Mesenchymal stem cell (in vitro differentiated cells and primary cell): ENCODE data around the gene SLC12A3.
A peak's percentile ranks its signal among the peaks of the same experiment; 100 is the strongest.

ENCODE experiments used
- DNase-seq: peaks from one replicate; pipeline ENCODE4 v3.0.0-alpha.2; 2013
- H2AFZ ChIP-seq: one replicate; pipeline ENCODE4 v1.6.1; 2013; ENCODE audit warnings: low read depth, mild to moderate bottlenecking, control low read depth, inconsistent platforms, low read length, moderate library complexity
- H2AK5ac ChIP-seq: 2 replicates; pipeline ENCODE4 v1.6.1; 2013; ENCODE audit warnings: low read length, moderate library complexity, mild to moderate bottlenecking, inconsistent platforms; ENCODE audit not compliant: severe bottlenecking
- H2BK120ac ChIP-seq: one replicate; pipeline ENCODE4 v1.6.1; 2013; ENCODE audit warnings: low read depth, mild to moderate bottlenecking, inconsistent platforms, low read length, moderate library complexity
- H2BK12ac ChIP-seq, 2 experiments: one replicate each; pipeline ENCODE4 v1.6.1; 2013; ENCODE audit warnings: inconsistent platforms in 2 of 2, low read length in 2 of 2, mild to moderate bottlenecking in 2 of 2, moderate library complexity in 2 of 2, control low read depth in 1 of 2
- H2BK15ac ChIP-seq: one replicate; pipeline ENCODE4 v1.6.1; 2013; ENCODE audit warnings: mild to moderate bottlenecking, low read depth, inconsistent platforms; ENCODE audit not compliant: poor library complexity, severe bottlenecking
- H2BK5ac ChIP-seq: 2 replicates; pipeline ENCODE4 v1.6.1; 2013; ENCODE audit warnings: low read depth, mild to moderate bottlenecking, low read length, control low read depth, inconsistent platforms; ENCODE audit not compliant: poor library complexity, severe bottlenecking
- H3K14ac ChIP-seq, 2 experiments: one replicate each; pipeline ENCODE4 v1.6.1; 2013; ENCODE audit warnings: inconsistent platforms in 2 of 2, low read length in 2 of 2, control low read depth in 1 of 2, mild to moderate bottlenecking in 1 of 2, moderate library complexity in 1 of 2
- H3K18ac ChIP-seq, 2 experiments: one replicate each; pipeline ENCODE4 v1.6.1; 2013; ENCODE audit warnings: inconsistent platforms in 2 of 2, low read length in 2 of 2, control low read depth in 1 of 2, low read depth in 1 of 2, mild to moderate bottlenecking in 1 of 2
- H3K23ac ChIP-seq, 2 experiments: one replicate each; pipeline ENCODE4 v1.6.1; 2013; ENCODE audit warnings: inconsistent platforms in 2 of 2, low read length in 2 of 2, mild to moderate bottlenecking in 2 of 2, moderate library complexity in 2 of 2, control low read depth in 1 of 2
- H3K27ac ChIP-seq: 2 replicates; pipeline ENCODE4 v1.5.1; 2013; ENCODE audit warnings: mild to moderate bottlenecking, moderate library complexity, low read length, control low read depth, inconsistent platforms; ENCODE audit not compliant: poor library complexity, severe bottlenecking
- H3K27me3 ChIP-seq, 2 experiments: 2 replicates each; pipeline versions ENCODE4 v1.6.1 to v1.7.0; 2013; ENCODE audit warnings: low read length in 2 of 2, mild to moderate bottlenecking in 2 of 2, moderate library complexity in 2 of 2, control low read depth in 1 of 2, inconsistent platforms in 1 of 2; ENCODE audit not compliant: control insufficient read depth in 1 of 2, insufficient read depth in 1 of 2
- H3K36me3 ChIP-seq, 2 experiments: 2 replicates each; pipeline versions ENCODE4 v1.6.1 to v1.7.0; 2013; ENCODE audit warnings: low read length in 2 of 2, control low read depth in 1 of 2, inconsistent platforms in 1 of 2, low read depth in 1 of 2, mild to moderate bottlenecking in 1 of 2; ENCODE audit not compliant: insufficient read depth in 2 of 2, control insufficient read depth in 1 of 2
- H3K4ac ChIP-seq, 2 experiments: one replicate each; pipeline ENCODE4 v1.6.1; 2013; ENCODE audit warnings: inconsistent platforms in 2 of 2, low read length in 2 of 2, mild to moderate bottlenecking in 2 of 2, moderate library complexity in 2 of 2, control low read depth in 1 of 2, low read depth in 1 of 2
- H3K4me1 ChIP-seq: 2 replicates; pipeline ENCODE4 v1.6.1; 2013; ENCODE audit warnings: low read depth, low read length, control low read depth; ENCODE audit not compliant: control insufficient read depth, insufficient read depth
- H3K4me2 ChIP-seq: 2 replicates; pipeline ENCODE4 v1.6.1; 2013; ENCODE audit warnings: low read length, mild to moderate bottlenecking, inconsistent platforms; ENCODE audit not compliant: poor library complexity, severe bottlenecking
- H3K4me3 ChIP-seq, 2 experiments: 2 replicates each; pipeline versions ENCODE4 v1.5.1 to v1.7.0; 2013; ENCODE audit warnings: low read length in 2 of 2, mild to moderate bottlenecking in 2 of 2, control low read depth in 1 of 2, low read depth in 1 of 2; ENCODE audit not compliant: insufficient read depth in 1 of 2
- H3K79me1 ChIP-seq: replicated peaks from 2 replicates; pipeline ENCODE4 v1.6.1; 2013; ENCODE audit warnings: mild to moderate bottlenecking, control low read depth, low read length, inconsistent platforms; ENCODE audit not compliant: poor library complexity, severe bottlenecking
- H3K9ac ChIP-seq: 2 replicates; pipeline ENCODE4 v1.7.0; 2013; ENCODE audit warnings: mild to moderate bottlenecking, low read length, moderate library complexity
- H3K9me3 ChIP-seq: 2 replicates; pipeline ENCODE4 v1.7.0; 2013; ENCODE audit warnings: mild to moderate bottlenecking, low read length; ENCODE audit not compliant: control insufficient read depth
- H4K8ac ChIP-seq: one replicate; pipeline ENCODE4 v1.6.1; 2013; ENCODE audit warnings: inconsistent platforms, mild to moderate bottlenecking, low read length, moderate library complexity
- H4K91ac ChIP-seq: one replicate; pipeline ENCODE4 v1.6.1; 2013; ENCODE audit warnings: mild to moderate bottlenecking, low read length, inconsistent platforms
- WGBS: methylation state at CpG from one replicate; pipeline ENCODE4 v1.1.7; 2013; ENCODE audit warnings: mixed read lengths; 5-methylcytosine and 5-hydroxymethylcytosine counted together

Gene SLC12A3

DNA sequence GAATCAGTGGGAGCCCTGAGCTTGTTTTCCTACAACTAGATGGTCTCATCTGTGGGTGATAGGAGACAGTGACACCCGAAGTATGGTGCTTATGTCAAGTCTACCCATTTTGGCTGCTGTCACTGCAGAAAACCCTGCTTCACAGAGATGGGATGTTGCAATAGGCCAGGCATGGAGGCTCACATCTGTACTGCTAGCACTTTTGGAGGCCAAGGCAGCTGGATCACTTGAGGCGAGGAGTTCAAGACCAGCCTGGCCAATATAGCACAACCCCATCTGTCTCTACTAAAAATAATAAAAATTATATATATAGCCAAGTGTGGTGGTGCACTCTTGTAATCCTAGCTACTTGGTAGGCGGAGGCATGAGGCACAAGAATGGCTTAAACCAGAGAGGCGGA is 64.6 kb downstream of the SLC12A3 start:
- peaks cover 11% of the 10 kb centered on the region for H3K4me1 ChIP-seq
- no peaks in the 10 kb centered on the region for H3K27me3 ChIP-seq
- H2BK15ac ChIP-seq, result no peak overlapping the region
- peaks cover 0 to 5% of the 10 kb centered on the region in 2 experiments for H3K36me3 ChIP-seq
- no peak overlapping the region for H2BK120ac ChIP-seq
- DNase-seq, result no peak
- no peak overlapping the region for H4K91ac ChIP-seq
- no peak overlapping the region for H3K9ac ChIP-seq
- no peak overlapping the region for H2BK5ac ChIP-seq
- H3K23ac ChIP-seq, result no peak overlapping the region
- no peaks in the 10 kb centered on the region for H3K9me3 ChIP-seq
- H2AFZ ChIP-seq, result no peak overlapping the region
- H3K4me2 ChIP-seq, result no peak overlapping the region
- H3K14ac ChIP-seq, result no peak overlapping the region
- 98% methylated on average over 3 of the region's 4 CpGs for WGBS
- H2AK5ac ChIP-seq, result no peak overlapping the region
- no peak overlapping the region for H4K8ac ChIP-seq
- H3K18ac ChIP-seq, result no peak overlapping the region
- no peak overlapping the region for H2BK12ac ChIP-seq
- H3K4me3 ChIP-seq, result no peak overlapping the region
- peak overlapping the region in 1 of 2 experiments; percentile 75 for H3K4ac ChIP-seq
- H3K79me1 ChIP-seq, result no peaks in the 10 kb centered on the region
- no peak overlapping the region for H3K27ac ChIP-seq

DNA sequence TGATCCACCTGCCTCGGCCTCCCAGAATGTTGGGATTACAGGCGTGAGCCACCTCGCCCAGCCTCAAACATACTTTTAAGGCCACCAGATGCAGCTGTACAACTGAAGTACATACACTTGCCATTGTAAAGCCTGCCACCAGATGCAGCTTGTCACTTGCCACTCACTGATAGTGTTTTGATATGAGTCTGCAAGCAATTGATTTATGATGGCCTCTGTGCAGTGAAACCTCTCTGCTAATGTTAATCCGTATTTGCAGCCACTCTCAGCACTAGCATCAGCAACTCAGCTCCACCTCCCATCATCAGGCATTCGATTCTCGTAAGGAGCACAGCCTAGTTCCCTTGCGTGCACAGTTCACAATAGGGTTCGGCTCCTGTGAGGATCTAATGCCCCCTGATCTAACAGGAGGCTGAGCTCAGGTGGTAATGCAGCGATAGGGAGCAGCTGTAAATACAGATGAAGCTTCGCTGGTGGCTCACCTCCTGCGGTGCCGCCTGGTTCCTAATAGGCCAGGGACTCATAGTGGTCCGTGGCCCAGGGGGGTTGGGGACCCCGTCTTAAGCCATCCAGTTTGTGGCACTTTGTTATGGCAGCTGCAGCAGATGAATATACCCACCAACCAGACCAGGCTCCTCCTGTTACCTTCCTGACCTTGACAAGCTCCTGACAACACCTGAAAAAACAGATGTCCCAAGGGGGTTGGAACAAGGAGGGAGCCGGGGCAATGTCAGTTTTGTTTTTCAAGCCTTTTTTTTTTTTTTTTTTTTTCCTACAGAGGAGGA is 65.7 kb downstream of the SLC12A3 start:
- Histone ChIP-seq H3K27me3 (no peaks in the 10 kb centered on the region), H3K4me1 (peaks cover 11% of the 10 kb centered on the region), H2BK15ac (no peak overlapping the region), H3K9ac (peak overlapping the region; percentile 98), H3K4ac (peak overlapping the region in 1 of 2 experiments; percentile 19), H2AK5ac (peak overlapping the region; percentile 20), H2AFZ (no peak overlapping the region), H3K27ac (no peak overlapping the region), H4K91ac (no peak overlapping the region), H4K8ac (peak overlapping the region; percentile 78), H3K23ac (no peak overlapping the region), H2BK12ac (peak overlapping the region in 1 of 2 experiments; percentile 59), H2BK5ac (no peak overlapping the region), H3K4me3 (no peak overlapping the region), H3K4me2 (no peak overlapping the region), H2BK120ac (peak overlapping the region; percentile 87), H3K36me3 (peaks cover 0 to 14% of the 10 kb centered on the region in 2 experiments), H3K18ac (peak overlapping the region in 1 of 2 experiments; percentile 0), H3K9me3 (no peaks in the 10 kb centered on the region), H3K14ac (no peak overlapping the region), H3K79me1 (no peaks in the 10 kb centered on the region)
- DNase-seq, result no peak
- 91% methylated on average over 14 of the region's 15 CpGs for WGBS

DNA sequence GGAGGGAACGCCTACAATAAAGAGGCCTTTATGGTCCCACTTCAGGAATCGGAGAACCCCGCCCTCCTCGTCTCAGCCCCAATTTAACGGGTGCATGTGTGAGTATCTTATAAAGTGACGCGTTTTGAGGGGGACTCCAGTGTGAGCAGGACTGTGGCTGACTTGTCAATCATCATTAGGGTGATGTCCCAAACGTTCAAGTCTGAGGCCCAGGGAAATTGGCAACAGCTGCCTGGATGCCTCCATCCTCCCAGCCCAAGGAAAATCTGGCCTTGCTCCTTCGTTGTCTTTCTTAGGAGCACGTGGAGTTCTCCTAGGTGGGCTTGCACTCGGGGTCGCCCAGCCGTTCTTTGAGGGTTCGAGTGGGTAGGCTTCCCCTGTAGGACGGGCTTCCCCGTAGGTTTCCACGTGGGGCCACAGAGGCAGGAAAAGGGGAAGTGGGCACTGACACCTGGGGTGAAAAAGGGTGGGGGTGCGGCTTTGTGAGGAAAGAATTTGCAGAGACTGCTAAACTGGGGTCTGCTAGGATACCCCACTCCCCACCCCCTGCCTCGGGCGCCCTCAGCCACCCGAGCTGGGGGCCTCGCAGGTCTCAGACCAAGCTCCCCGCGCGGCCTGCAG is 66.4 kb downstream of the SLC12A3 start:
- Histone ChIP-seq H3K4me2 (peak overlapping the region; percentile 57), H3K4me3 (peak overlapping the region; percentile 46 to 98), H3K9ac (peak overlapping the region; percentile 98), H3K18ac (peak overlapping the region; percentile 62 to 92), H2BK120ac (peak overlapping the region; percentile 87), H2AK5ac (peak overlapping the region; percentile 100), H3K27ac (peak overlapping the region; percentile 0), H3K79me1 (no peaks in the 10 kb centered on the region), H3K27me3 (no peaks in the 10 kb centered on the region), H2BK12ac (peak overlapping the region in 1 of 2 experiments; percentile 34), H3K4ac (peak overlapping the region; percentile 27 to 83), H2BK5ac (no peak overlapping the region), H3K36me3 (peaks cover 0 to 21% of the 10 kb centered on the region in 2 experiments), H2AFZ (peak overlapping the region; percentile 3), H2BK15ac (peak overlapping the region; percentile 44), H3K4me1 (peaks cover 11% of the 10 kb centered on the region), H3K9me3 (no peaks in the 10 kb centered on the region), H3K23ac (no peak overlapping the region), H4K91ac (peak overlapping the region; percentile 99), H4K8ac (peak overlapping the region; percentile 98), H3K14ac (no peak overlapping the region)
- 39% methylated on average over 21 of the region's 25 CpGs for WGBS
- DNase-seq, result no peak
